GM12878 (cell line): ENCODE measurements around the gene TGFB3. TPM values are rescaled to one million over a fixed set of nuclear protein-coding genes. Genes with fewer than 3 reads are reported as not detected.

Experiments
- ATAC-seq: fragments of 200-7000 bp; cut with Tn5 transposase; 3 replicates; pipeline ENCODE4 v1.9.1; 2020; ENCODE audit warnings: mild to moderate bottlenecking, moderate library complexity
- Bru-seq: library from RNA; stranded (reverse); fragments of 400-500 nt; gene quantifications from one replicate; lab custom pipeline; 2021; lab: Mats Ljungman, UMichigan
- BruChase-seq, 2 experiments: library from RNA; stranded (reverse); fragments of 400-500 nt; gene quantifications; one replicate each; lab custom pipeline; 2021; lab: Mats Ljungman, UMichigan
- BruUV-seq: library from RNA; stranded (reverse); fragments of 400-500 nt; replicated peaks from 2 replicates; lab custom pipeline; 2021; lab: Mats Ljungman, UMichigan
- CTCF ChIA-PET: fragments of 300-600 bp; sonication (Branson Sonifier 250); formaldehyde crosslinking; extraction: SDS; loops from one replicate; lab custom pipeline; 2021; ENCODE audit warnings: inconsistent platforms; lab: Yijun Ruan, JAX
- POLR2A ChIA-PET: fragments of 350-600 bp; formaldehyde crosslinking; extraction: SDS; loops from one replicate; lab custom pipeline; 2021; ENCODE audit warnings: inconsistent platforms; lab: Charles Lee
- RAD21 ChIA-PET: fragments of 300-600 bp; sonication (Branson Sonifier 250); formaldehyde crosslinking; loops from one replicate; lab custom pipeline; 2023; ENCODE audit warnings: antibody characterized with exemption; ENCODE audit not compliant: unreplicated experiment; lab: Charles Lee
- SMC1A ChIA-PET: fragments of 300-600 bp; sonication (Branson Sonifier 250); formaldehyde crosslinking; loops from one replicate; lab custom pipeline; 2023; ENCODE audit not compliant: unreplicated experiment, uncharacterized antibody; lab: Charles Lee
- DNase-seq: peaks from one replicate; pipeline ENCODE4 v3.0.0-alpha.2; 2011; ENCODE audit warnings: low read depth, low spot score
- FAIRE-seq: peaks from 3 replicates; lab custom pipeline; 2011; peaks lifted over from hg19 to GRCh38; lab: Jason Lieb, UNC
- H2AFZ ChIP-seq: 2 replicates; pipeline ENCODE4 v1.6.0; 2011; ENCODE audit warnings: low read depth, low read length, control low read depth; ENCODE audit not compliant: control insufficient read depth
- H3K27ac ChIP-seq: 2 replicates; pipeline ENCODE4 v1.5.1; 2011; ENCODE audit warnings: control low read depth; ENCODE audit not compliant: control insufficient read depth, insufficient read depth
- H3K27me3 ChIP-seq, 2 experiments: replicated peaks in 1 of 2; 2 replicates each; pipeline versions ENCODE4 v1.6.0 to v1.6.1; 2011; ENCODE audit warnings: low read length in 1 of 2; ENCODE audit not compliant: control insufficient read depth in 2 of 2, insufficient read depth in 2 of 2
- H3K36me3 ChIP-seq, 2 experiments: 2 replicates each; pipeline ENCODE4 v1.5.1; 2011; ENCODE audit warnings: low read length in 1 of 2; ENCODE audit not compliant: control insufficient read depth in 2 of 2, insufficient read depth in 2 of 2
- H3K4me1 ChIP-seq: 2 replicates; pipeline ENCODE4 v1.6.1; 2011; ENCODE audit warnings: mild to moderate bottlenecking, low read length, moderate library complexity, mixed read lengths; ENCODE audit not compliant: control insufficient read depth, insufficient read depth
- H3K4me2 ChIP-seq: 2 replicates; pipeline ENCODE4 v1.6.0; 2011; ENCODE audit warnings: control low read depth; ENCODE audit not compliant: control insufficient read depth, insufficient read depth
- H3K4me3 ChIP-seq: fragments of 200-600 bp; sonication (generic); 2 replicates; pipeline ENCODE4 v1.5.1; 2016
- H3K79me2 ChIP-seq: 2 replicates; pipeline ENCODE4 v1.6.0; 2011; ENCODE audit warnings: low read length; ENCODE audit not compliant: control insufficient read depth, insufficient read depth
- H3K9ac ChIP-seq: 2 replicates; pipeline ENCODE4 v1.8.0; 2011; ENCODE audit warnings: low read length, control low read depth, mixed read lengths; ENCODE audit not compliant: control insufficient read depth, insufficient read depth
- H3K9me3 ChIP-seq: replicated peaks from 3 replicates; pipeline ENCODE4 v1.5.1; 2011; ENCODE audit warnings: mild to moderate bottlenecking, low read length; ENCODE audit not compliant: control insufficient read depth, insufficient read depth
- H4K20me1 ChIP-seq: 2 replicates; pipeline ENCODE4 v1.6.0; 2011; ENCODE audit not compliant: control insufficient read depth, insufficient read depth
- BRCA1 ChIP-seq: IDR thresholded peaks from 2 replicates; pipeline ENCODE4 v1.6.1; 2011; ENCODE audit warnings: low read depth, low read length, improper control_type of control experiment
- FOXK2 ChIP-seq: fragments of 450-650 bp; IDR thresholded peaks from 2 replicates; pipeline ENCODE4 v1.6.1; 2017; ENCODE audit warnings: mild to moderate bottlenecking, moderate library complexity
- IRF4 ChIP-seq: IDR thresholded peaks from 2 replicates; pipeline ENCODE4 v1.6.1; 2011; ENCODE audit warnings: low read depth, low read length
- JUND ChIP-seq: IDR thresholded peaks from 2 replicates; pipeline ENCODE4 v1.6.1; 2012; ENCODE audit warnings: low read depth, mild to moderate bottlenecking, low read length, improper control_type of control experiment, moderate library complexity
- MTA2 ChIP-seq: fragments of 450-650 bp; IDR thresholded peaks from 2 replicates; pipeline ENCODE4 v1.6.1; 2016; ENCODE audit warnings: low read depth, mild to moderate bottlenecking, moderate library complexity
- PML ChIP-seq: IDR thresholded peaks from 2 replicates; pipeline ENCODE4 v1.6.1; 2012; ENCODE audit warnings: low read length, inconsistent platforms
- POLR2AphosphoS5 ChIP-seq: IDR thresholded peaks from 2 replicates; pipeline ENCODE4 v1.6.1; 2011; ENCODE audit warnings: mild to moderate bottlenecking, low read length, inconsistent platforms
- RBBP5 ChIP-seq: fragments of 200-600 bp; sonication (generic); conservative IDR thresholded peaks from 2 replicates; pipeline ENCODE4 v1.6.1; 2016
- STAT3 ChIP-seq: IDR thresholded peaks from 2 replicates; pipeline ENCODE4 v1.6.1; 2011; ENCODE audit warnings: low read depth, low read length, improper control_type of control experiment
- WRNIP1 ChIP-seq: IDR thresholded peaks from 2 replicates; pipeline ENCODE4 v1.6.1; 2011; ENCODE audit warnings: low read depth, low read length, improper control_type of control experiment, borderline replicate concordance
- WGBS: methylation state at CpG from one replicate; pipeline ENCODE4 v1.1.6; 2016; ENCODE audit warnings: low lambda C conversion rate; ENCODE audit not compliant: insufficient replicate concordance, insufficient coverage; ENCODE audit errors: missing lambda C conversion rate; 5-methylcytosine and 5-hydroxymethylcytosine counted together
- in situ Hi-C: fragments of 300-500 bp; cut with MboI; formaldehyde crosslinking; loops from 9 replicates; pipeline ENCODE4 v1.14.3; 2018; ENCODE audit warnings: mixed read lengths
- intact Hi-C: fragments of 100-400 bp; cut with micrococcal nuclease; formaldehyde crosslinking; loops from one replicate; pipeline ENCODE4 v1.14.2; 2022; ENCODE audit not compliant: unreplicated experiment
- long read RNA-seq, 2 experiments: library from polyadenylated mRNA; unstranded; transcript quantifications; one replicate each; pipeline ENCODE4 v2.0.0, GENCODE V29; 2019 to 2020
- polyA minus RNA-seq, 3 experiments: library from RNA; depleted of rRNA, polyadenylated mRNA; stranded (reverse); fragments of >200 nt; gene quantifications; 2 replicates each; pipeline ENCODE4 v1.2.3, GENCODE V29; 2011
- polyA plus RNA-seq, 11 experiments: library from polyadenylated mRNA; depleted of rRNA in 4 of 11; unstranded in 6 of 11; stranded (reverse) in 5 of 11; fragments of >200 nt; fragmentation: Nextera tagmentation in 4 of 11; fragmentation: Illumina TruSeq in 1 of 11; extraction: Ambion mirVana in 4 of 11; extraction: Trizol in 1 of 11; gene quantifications; 1 replicate in 1 of 11; 2 replicates in 10 of 11; pipeline versions ENCODE4 v1.2.1 to v1.2.3, GENCODE V29; 2011 to 2016; ENCODE audit warnings: inconsistent platforms in 2 of 11, missing spikeins in 2 of 11, low read depth in 1 of 11
- total RNA-seq, 4 experiments: library from RNA; depleted of rRNA in 3 of 4; stranded (reverse); fragments of >200 nt in 3 of 4; fragmentation: Illumina TruSeq in 1 of 4; extraction: Trizol in 1 of 4; gene quantifications; 2 replicates each; pipeline versions ENCODE4 v1.2.1 to v1.2.3, GENCODE V29; 2013 to 2021
- TF ChIP-seq, protein P1 (sequence below): IDR thresholded peaks from 2 replicates; pipeline ENCODE4 v1.6.1; 2012; ENCODE audit warnings: low read depth, low read length, improper control_type of control experiment
- TF ChIP-seq, protein P2 (sequence below): fragments of 450-650 bp; IDR thresholded peaks from 2 replicates; pipeline ENCODE4 v1.6.1; 2016; ENCODE audit warnings: mild to moderate bottlenecking
- TF ChIP-seq, protein P3 (sequence below): IDR thresholded peaks from 2 replicates; pipeline ENCODE4 v1.6.1; 2011; ENCODE audit warnings: mild to moderate bottlenecking, low read depth, low read length, moderate library complexity; ENCODE audit not compliant: insufficient replicate concordance

The TGFB3 gene
- total RNA-seq (2013; cell fraction: nucleolus; rRNA removed) = 7.7 and 8.6 TPM in 2 replicates
- 0.76 and 0.79 TPM in 2 replicates for total RNA-seq (2014; rRNA removed)
- total RNA-seq (2014; rRNA removed; fragmentation: Illumina TruSeq; extraction: Trizol) = 0.60 and 0.76 TPM in 2 replicates
- total RNA-seq (2021) = 1.1 and 2.0 TPM in 2 replicates
- polyA plus RNA-seq (2011; ENCODE audit: low read depth) = 1.2 TPM
- polyA plus RNA-seq (2011; rRNA removed) = 1.9 and 2.6 TPM in 2 replicates
- polyA plus RNA-seq (2011; cell fraction: cytosol; rRNA removed) = 2.4 and 2.5 TPM in 2 replicates
- polyA plus RNA-seq (2011; cell fraction: nucleus; rRNA removed) = 9.2 and 10.7 TPM in 2 replicates
- 1.5 and 2.0 TPM in 2 replicates for polyA plus RNA-seq (2012)
- 1.4 TPM in 2 replicates for polyA plus RNA-seq (2014; fragmentation: Illumina TruSeq; extraction: Trizol)
- under 1 TPM; 0.27 to 0.47 TPM for polyA plus RNA-seq (2014; fragmentation: Nextera tagmentation; extraction: Ambion mirVana)
- polyA plus RNA-seq (2014; rRNA removed) = 0.56 and 1.3 TPM in 2 replicates
- polyA plus RNA-seq (2016; fragmentation: Nextera tagmentation; extraction: Ambion mirVana) = under 1 TPM; 0.50 to 0.86 TPM
- 1.9 and 12.4 TPM in 2 replicates for polyA minus RNA-seq (2011; rRNA and poly(A)+ RNA removed)
- polyA minus RNA-seq (2011; cell fraction: cytosol; rRNA and poly(A)+ RNA removed) = 0.53 TPM in 1 of 2 replicates, not detected in the other
- polyA minus RNA-seq (2011; cell fraction: nucleus; rRNA and poly(A)+ RNA removed) = 1.8 and 3.6 TPM in 2 replicates
- Bru-seq, nascent RNA = percentile 39 among the genes with signal in this experiment
- BruChase-seq, experiment 1, labeled RNA remaining after a 6-hour chase = percentile 32 among the genes with signal in this experiment
- BruChase-seq, experiment 2, labeled RNA remaining after a 2-hour chase = percentile 33 among the genes with signal in this experiment
- long read RNA-seq, experiment 1 = 0 reads
- long read RNA-seq, experiment 2 = 0 reads

DNA sequence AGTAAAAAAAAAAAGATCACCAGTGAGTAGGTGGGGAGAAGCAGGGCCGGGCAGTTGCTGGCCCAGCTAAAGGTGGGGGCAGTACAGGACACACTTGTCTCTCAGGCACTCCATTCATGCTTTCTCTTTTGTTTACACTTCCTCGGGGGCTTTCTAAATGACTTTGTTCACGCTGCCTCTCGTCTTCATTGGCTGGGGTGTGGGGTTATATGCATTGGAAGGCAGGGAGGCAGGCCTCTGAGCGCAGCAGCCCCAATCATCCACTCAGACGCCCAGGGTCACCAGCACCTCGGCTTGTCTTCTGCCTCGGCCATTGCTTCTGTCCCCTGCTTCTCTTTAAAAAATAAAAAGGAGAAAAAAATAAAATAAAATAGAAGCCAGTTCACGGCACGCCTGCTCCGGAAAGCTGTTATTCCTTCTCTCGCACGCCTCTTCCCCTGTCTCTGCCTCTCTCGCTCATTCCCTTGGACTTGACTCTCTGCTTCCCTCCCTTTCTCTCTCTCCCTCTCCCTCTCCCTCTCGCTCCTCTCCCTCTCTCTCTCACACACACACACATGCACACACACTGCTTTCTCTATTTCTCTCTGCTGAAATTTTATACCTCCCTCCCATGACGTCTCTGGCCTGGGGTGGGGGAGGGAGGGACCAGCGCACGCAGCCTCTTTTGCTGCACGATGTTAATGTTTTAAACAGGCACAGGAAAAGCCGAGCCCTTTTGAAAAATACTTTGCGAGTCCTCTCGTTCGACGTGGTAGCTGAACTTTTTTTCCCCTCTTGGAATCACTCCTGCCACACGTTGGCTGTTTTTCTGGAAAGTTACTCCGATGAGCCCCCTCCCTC is at the start of gene TGFB3:
Gene TGFB3, minus strand, starts transcription at position 570 of the 840 bp plus-strand sequence. CDS start 1,102 bp downstream, outside the sequence.
- Histone ChIP-seq H3K36me3 (no peaks in the 10 kb centered on the region), H2AFZ (peak within 1 kb of the TSS; percentile 94), H3K9ac (peak within 1 kb of the TSS; percentile 76), H3K4me1 (peaks cover 23% of the 10 kb centered on the region), H3K9me3 (no peaks in the 10 kb centered on the region), H3K4me3 (peak within 1 kb of the TSS; percentile 92), H3K27me3 (no peaks in the 10 kb centered on the region; a peak in 1 of 4 replicates), H3K4me2 (peak within 1 kb of the TSS; percentile 99), H3K27ac (peak within 1 kb of the TSS; percentile 47; the same call in 1 of the 2 replicates), H3K79me2 (peaks cover 1% of the 10 kb centered on the region; the same call in 1 of the 2 replicates), H4K20me1 (no peaks in the 10 kb centered on the region)
- WGBS = under 1% methylated on average over 25 of the region's 26 CpGs
- ChIA-PET CTCF (interaction anchor here (0.7 to 15.4 kb wide), 25 partner anchors 8 to 420 kb away, joined by 3 to 390 read pairs (median 6); partner anchors contain the start of gene FLVCR2), SMC1A (interaction anchor here (1.0 to 13.7 kb wide), 12 partner anchors 12 to 272 kb away, joined by 3 to 190 read pairs (median 5); no protein-coding TSS in a partner anchor), POLR2A (interaction anchor here (1.5 kb wide), 2 partner anchors 21 to 75 kb away, joined by 3 to 4 read pairs; no protein-coding TSS in a partner anchor), RAD21 (interaction anchor here (0.9 to 11.1 kb wide), 13 partner anchors 8 to 404 kb away, joined by 3 to 179 read pairs (median 5); partner anchors contain the start of genes ERG28 and TTLL5)
- FAIRE-seq (peak; percentile 86), DNase-seq (peak; percentile 60), ATAC-seq (peak; percentile 69)
- intact Hi-C loops = loop anchor here (1.0 to 10.0 kb wide), 4 partner anchors 75 to 407 kb away; partner anchors contain the start of gene FLVCR2
- in situ Hi-C loops = loop anchor here (5.0 to 10.0 kb wide), 3 partner anchors 74 to 407 kb away; partner anchors contain the start of gene FLVCR2
- no TSS peak for BruUV-seq
- TF ChIP-seq STAT3 (no peak), FOXK2 (no peak), RBBP5 (no peak), BRCA1 (no peak), JUND (no peak), IRF4 (no peak), WRNIP1 (no peak), MTA2 (no peak), PML (no peak), POLR2AphosphoS5 (no peak)
- TF ChIP-seq, protein P1, sequence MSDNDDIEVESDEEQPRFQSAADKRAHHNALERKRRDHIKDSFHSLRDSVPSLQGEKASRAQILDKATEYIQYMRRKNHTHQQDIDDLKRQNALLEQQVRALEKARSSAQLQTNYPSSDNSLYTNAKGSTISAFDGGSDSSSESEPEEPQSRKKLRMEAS = no peak
- TF ChIP-seq, protein P2, sequence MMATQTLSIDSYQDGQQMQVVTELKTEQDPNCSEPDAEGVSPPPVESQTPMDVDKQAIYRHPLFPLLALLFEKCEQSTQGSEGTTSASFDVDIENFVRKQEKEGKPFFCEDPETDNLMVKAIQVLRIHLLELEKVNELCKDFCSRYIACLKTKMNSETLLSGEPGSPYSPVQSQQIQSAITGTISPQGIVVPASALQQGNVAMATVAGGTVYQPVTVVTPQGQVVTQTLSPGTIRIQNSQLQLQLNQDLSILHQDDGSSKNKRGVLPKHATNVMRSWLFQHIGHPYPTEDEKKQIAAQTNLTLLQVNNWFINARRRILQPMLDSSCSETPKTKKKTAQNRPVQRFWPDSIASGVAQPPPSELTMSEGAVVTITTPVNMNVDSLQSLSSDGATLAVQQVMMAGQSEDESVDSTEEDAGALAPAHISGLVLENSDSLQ = peak; percentile 30; the same call in 1 of the 2 replicates
- TF ChIP-seq, protein P3, sequence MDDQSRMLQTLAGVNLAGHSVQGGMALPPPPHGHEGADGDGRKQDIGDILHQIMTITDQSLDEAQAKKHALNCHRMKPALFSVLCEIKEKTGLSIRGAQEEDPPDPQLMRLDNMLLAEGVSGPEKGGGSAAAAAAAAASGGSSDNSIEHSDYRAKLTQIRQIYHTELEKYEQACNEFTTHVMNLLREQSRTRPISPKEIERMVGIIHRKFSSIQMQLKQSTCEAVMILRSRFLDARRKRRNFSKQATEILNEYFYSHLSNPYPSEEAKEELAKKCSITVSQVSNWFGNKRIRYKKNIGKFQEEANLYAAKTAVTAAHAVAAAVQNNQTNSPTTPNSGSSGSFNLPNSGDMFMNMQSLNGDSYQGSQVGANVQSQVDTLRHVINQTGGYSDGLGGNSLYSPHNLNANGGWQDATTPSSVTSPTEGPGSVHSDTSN = no peak
